GM18858 (cell line): ENCODE results near the gene DCAF5.

ENCODE experiments used
- ATAC-seq: cut with Tn5 transposase; IDR thresholded peaks from one replicate; pipeline ENCODE4 v1.9.1; 2021; ENCODE audit not compliant: unreplicated experiment

DCAF5 gene

DNA sequence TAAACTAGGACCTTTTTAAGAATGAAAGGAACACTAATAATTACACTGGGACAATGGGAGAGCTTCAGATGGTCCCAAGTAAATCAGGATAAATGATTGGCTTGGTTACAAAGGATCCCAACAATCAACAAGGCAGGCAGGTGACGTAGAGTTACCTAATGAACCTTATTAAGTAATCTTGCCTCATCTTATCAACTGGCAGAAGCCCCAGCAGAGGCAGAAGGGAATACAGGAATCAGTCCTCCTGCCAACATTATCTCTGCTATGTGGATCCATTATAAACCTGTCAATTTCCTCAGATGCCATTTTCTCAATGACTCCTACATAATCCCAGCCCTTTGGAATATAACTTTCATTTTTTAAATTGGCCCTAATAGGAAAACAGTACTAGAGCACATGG, 11.4 kb downstream of the DCAF5 start:
- no peak for ATAC-seq

DNA sequence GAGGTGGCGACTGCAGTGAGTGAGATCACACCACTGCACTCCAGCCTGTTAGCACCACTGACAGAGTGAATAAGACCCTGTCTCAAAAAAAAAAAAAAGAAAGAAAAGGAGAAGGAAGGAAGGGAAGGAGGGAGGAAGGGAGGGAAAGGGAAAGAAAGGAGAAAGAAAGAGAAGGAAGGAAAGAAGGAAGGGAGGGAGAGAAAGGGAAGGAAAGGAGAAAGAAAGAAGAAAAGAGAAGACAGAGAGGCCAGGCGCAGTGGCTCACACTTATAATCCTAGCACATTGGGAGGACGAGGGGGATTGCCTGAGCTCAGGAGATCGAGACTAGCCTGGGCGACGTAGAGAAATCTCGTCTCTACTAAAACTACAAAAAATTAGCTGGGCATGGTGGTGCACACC, 13.2 kb downstream of the DCAF5 start:
- ATAC-seq = no peak

DNA sequence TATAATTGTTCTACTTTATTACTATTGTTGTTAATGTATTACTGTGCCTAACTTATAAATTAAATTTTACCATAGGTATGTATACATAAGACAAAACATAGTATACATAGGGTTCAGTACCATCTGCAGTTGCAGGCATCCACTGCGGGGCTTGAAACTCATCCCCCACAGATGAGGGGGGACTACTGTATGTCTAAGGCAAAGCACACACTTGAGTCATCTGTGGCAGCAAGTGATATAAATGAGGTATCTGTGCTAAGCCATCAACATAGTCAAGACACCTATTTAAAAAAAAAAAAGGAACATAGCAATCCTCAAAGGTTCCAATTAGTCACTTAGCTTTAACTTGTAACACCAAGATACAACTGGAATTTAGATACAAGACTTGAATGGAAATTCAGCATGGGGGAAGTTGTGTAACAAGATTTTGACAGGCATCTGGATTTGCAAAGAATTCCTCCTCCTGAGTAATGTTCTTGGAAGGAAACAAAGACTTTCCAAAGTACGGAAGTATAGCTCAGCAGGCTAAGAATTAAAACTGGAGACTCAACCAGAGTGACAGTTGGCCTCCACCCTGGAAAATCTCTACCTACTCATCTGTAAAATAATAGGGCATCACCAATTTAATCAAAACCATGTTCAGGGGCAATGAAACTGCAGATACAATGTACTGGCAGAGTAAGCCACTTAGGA, 14.9 kb downstream of the DCAF5 start:
- ATAC-seq = peak; percentile 44

DNA sequence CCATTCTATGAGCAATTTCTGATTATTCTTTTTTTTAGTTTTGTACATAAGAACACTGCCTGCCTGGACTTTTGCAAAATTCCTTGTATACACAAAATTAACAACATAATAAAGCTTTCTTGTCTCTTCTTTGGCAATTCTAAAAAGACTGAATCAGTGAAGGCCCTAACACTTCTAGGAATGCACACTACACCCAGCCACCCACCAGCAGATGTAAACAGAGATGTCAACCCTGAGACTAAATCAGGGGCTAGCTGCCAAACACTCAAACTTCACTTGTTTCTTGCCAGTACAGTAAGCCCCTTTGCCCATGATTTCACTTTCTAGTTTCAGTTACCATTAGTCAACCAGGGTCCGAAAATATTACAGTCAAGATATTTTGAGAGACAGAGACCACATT, 15.5 kb downstream of the DCAF5 start:
- peak; percentile 32 for ATAC-seq

GRCh38 chr14:69135133-69135532, 17.8 kb downstream of the DCAF5 start:
- ATAC-seq = no peak

DNA sequence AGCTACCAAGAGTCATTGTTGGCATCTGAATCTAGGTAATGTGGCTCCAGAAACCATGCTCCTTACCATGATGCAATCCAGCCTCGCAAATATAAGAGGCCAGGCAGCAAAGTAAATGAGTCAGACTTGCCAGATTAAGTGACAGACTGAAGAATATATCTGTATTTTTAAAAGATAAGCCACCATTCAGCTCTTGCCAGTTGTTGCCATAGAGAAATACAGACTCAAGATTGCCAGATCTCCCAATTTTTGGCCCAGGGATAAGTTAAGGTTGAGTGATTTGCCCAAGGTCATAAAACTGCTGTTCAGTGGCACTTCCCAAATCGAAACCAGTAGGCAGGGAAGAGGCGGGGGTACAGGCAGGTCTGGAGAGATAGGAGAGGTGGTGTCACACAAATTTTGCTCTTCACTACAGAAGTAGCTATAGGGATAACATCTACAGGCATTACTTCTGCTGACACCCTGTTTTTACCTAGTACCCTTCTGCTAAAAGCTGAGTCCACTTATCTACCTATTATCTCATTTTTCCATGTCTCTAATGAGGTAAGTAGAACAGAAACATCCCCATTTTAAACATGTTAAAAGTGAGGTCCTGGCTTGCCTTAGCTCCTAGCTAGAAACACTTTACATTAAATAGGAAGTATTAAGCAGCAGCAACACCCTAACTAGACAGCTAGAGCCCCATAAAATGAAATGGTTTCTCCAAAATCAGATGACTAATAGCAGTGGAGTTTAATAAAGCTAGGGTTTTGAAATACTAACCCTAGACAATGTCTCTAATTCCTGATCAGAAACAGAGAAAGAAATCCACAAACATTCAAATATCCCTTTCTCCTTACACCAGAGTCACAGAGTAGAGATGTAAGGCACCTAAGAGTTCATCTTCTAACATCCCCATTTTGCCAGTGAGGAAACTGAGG, 19.5 kb downstream of the DCAF5 start:
- no peak for ATAC-seq

DNA sequence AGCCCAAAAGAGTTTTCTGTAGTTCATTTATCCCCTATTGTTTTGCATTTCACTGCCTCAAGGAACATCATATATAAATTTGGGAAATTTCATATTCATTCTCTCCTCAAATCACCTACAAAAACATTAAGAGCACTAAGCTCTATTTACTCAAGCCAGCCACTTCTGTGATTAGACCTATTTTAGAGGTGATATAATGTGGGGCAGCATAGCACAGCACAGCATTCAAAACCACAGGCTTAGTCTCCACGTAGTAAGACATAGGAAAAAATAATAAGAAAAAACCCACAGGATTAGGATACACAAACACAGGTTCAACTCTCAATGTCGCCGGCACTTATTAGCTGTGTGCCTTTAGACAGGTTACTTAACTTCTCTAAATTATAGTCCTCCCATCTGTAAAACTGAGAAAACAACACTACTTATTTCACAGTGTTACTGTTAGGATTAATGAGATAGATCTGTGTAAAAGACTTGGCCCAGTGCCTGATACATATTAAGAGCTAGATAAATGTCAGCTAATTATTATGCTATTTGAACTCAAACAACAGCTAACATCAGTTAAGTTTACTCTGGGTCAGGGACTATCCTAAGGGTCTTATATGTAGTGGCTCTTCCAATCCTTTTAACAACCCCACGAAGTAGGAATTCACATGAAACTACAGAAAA, 20.3 kb downstream of the DCAF5 start:
- ATAC-seq = no peak

DNA sequence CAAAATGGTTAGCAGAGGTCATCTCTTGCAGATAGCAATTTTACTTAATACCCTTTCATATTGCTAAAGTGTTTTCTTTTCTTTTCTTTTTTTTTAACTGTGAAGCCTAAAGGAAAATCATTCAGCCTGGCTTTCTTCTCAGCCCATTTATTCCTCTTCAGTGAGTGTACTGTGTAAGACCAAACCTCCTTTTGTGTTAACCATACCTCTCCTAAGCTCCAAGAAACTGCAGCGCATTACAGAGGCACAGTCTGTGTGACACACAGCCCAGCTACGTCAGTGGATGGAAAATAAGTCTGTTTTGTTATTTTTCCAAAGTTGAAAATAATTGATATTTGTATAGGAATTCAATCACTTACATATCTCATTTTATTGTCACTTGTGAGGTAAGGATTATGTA, 21.7 kb downstream of the DCAF5 start:
- ATAC-seq = no peak

GRCh38 chr14:69129264-69129880, 23.5 kb downstream of the DCAF5 start:
- ATAC-seq = no peak

GRCh38 chr14:69118305-69118704, 34.6 kb downstream of the DCAF5 start:
- no peak for ATAC-seq

GRCh38 chr14:69117020-69117767, 35.7 kb downstream of the DCAF5 start:
- no peak for ATAC-seq

DNA sequence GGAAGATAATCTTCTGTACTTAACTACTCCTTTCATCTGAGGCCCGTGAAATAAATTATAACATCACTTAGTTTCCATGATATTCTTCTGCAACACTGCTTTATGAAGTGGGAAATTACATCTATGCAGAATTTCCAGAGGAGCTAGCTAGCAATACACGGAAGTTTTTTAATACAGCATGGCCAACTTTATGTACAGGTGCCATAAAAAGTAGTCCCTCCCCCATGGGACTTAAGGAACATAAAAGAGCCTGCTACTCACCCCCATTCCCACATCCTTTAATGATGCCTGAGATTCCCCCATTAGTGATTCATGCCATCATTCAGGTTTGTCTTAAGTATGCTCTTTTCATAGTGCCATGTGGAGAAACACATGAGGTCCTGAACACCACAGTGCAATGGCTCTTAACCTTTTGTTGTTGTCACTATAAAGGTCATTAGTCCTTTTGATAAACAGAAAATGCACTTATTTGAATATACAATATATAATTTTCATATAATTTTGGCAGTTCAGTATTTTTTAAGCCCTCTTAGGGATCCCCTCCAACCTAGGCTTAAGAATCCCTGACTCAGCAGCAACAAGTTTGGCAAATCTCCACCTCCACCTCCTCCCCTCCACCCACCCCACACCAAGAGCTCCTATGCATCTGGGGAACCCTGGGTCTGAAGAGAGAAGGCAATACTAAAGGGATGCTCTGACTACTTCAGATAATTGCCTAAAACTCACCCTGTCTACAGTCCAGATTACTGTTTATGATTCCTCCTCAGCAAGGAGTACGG, 37.3 kb downstream of the DCAF5 start:
- no peak for ATAC-seq

- no peak for ATAC-seq
Observed at GRCh38 chr14:69114763-69115162, 38.2 kb downstream of the DCAF5 start.

- ATAC-seq = no peak
Observed at GRCh38 chr14:69108358-69108757, 44.6 kb downstream of the DCAF5 start.

GRCh38 chr14:69107407-69108003, 45.4 kb downstream of the DCAF5 start:
- ATAC-seq = no peak

GRCh38 chr14:69106451-69106850, 46.5 kb downstream of the DCAF5 start:
- no peak for ATAC-seq

GRCh38 chr14:69105326-69105725, 47.6 kb downstream of the DCAF5 start:
- no peak for ATAC-seq

- no peak for ATAC-seq
Observed at GRCh38 chr14:69101331-69101826, 51.5 kb downstream of the DCAF5 start.

DNA sequence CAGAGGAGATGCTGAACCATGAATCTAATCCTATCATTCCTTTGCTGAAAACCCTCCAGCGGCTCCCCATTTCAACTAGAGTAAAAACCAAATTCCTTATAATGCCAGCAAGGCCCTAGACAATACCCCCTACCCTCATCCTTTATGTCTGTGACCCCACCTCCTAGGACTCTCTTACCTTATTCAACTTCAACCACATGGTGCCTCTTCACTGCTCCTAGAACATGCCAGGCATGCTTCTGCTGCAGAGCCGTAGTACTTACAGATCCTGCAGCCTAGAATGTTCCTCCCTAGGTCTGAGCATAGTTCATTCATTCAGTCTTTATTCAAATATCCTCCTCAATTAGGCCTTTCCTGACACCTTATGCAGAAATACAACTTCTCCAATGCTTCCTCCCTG, 54.9 kb downstream of the DCAF5 start:
- ATAC-seq = no peak
